ENCODE results near the gene IGF2R. TPM values are rescaled to one million over a fixed set of nuclear protein-coding genes. Genes with fewer than 3 reads are reported as not detected.
A peak's percentile ranks its signal among the peaks of the same experiment; 100 is the strongest.

IGF2R gene
- total RNA-seq, 1 donor from 2014 or later, result 247 TPM

- Mint-ChIP-seq H3K4me3 (ENCODE audit: unreplicated experiment) (no peak overlapping the region), H3K36me3 (ENCODE audit: low read depth) (no peaks in the 10 kb centered on the region), H3K4me1 (ENCODE audit: low read depth) (peaks cover 9% of the 10 kb centered on the region), H3K9me3 (ENCODE audit: low read depth) (no peaks in the 10 kb centered on the region), H3K27me3 (ENCODE audit: low read depth) (peaks cover 4% of the 10 kb centered on the region), H3K27ac (ENCODE audit: unreplicated experiment) (peak overlapping the region; percentile 60)
- no peak for TF ChIP-seq CTCF (IDR thresholded peaks at IDR 0.05)
- DNase-seq (ENCODE audit: low spot score), result no peak
These were observed 8.9 kb upstream of the IGF2R start for GRCh38 chr6:159959976-159960384.

GRCh38 chr6:159960485-159960884 lies 8.4 kb upstream of the IGF2R start:
- no peak overlapping the region for H3K27ac Mint-ChIP-seq (ENCODE audit: unreplicated experiment)
- no peak overlapping the region for H3K4me3 Mint-ChIP-seq (ENCODE audit: unreplicated experiment)
- H3K36me3 Mint-ChIP-seq (ENCODE audit: low read depth), result no peaks in the 10 kb centered on the region
- no peak for TF ChIP-seq CTCF (IDR thresholded peaks at IDR 0.05)
- peaks cover 9% of the 10 kb centered on the region for H3K4me1 Mint-ChIP-seq (ENCODE audit: low read depth)
- DNase-seq (ENCODE audit: low spot score), result no peak
- H3K9me3 Mint-ChIP-seq (ENCODE audit: low read depth), result no peaks in the 10 kb centered on the region
- peaks cover 4% of the 10 kb centered on the region for H3K27me3 Mint-ChIP-seq (ENCODE audit: low read depth)

DNA sequence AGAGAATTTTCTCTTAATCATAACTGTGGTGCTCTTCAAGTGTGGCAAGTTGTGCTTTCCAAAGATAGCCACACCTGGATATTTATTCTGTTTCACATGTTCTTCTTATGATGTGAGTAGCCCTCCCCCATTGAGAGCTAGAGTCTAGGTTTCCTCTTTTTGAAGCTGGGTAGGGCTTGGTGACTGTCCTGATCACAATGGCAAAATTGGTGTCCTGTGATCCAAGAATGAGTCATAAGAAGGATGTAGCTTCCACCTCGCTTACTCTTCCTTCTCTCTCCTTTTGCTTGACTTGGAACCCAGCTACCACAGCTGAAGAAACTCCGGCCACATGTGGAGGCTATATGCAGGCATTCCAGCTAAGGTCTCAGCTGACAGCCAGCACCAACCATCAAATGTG lies 7.4 kb upstream of the IGF2R start:
- Mint-ChIP-seq H3K27me3 (ENCODE audit: low read depth) (peaks cover 4% of the 10 kb centered on the region), H3K4me1 (ENCODE audit: low read depth) (peaks cover 9% of the 10 kb centered on the region), H3K9me3 (ENCODE audit: low read depth) (no peaks in the 10 kb centered on the region), H3K4me3 (ENCODE audit: unreplicated experiment) (no peak overlapping the region), H3K36me3 (ENCODE audit: low read depth) (no peaks in the 10 kb centered on the region), H3K27ac (ENCODE audit: unreplicated experiment) (no peak overlapping the region)
- TF ChIP-seq CTCF (IDR thresholded peaks at IDR 0.05), result no peak
- no peak for DNase-seq (ENCODE audit: low spot score)

GRCh38 chr6:159963111-159963510 lies 5.8 kb upstream of the IGF2R start:
- Mint-ChIP-seq H3K9me3 (ENCODE audit: low read depth) (no peaks in the 10 kb centered on the region), H3K27ac (ENCODE audit: unreplicated experiment) (no peak overlapping the region), H3K27me3 (ENCODE audit: low read depth) (peaks cover 4% of the 10 kb centered on the region), H3K4me3 (ENCODE audit: unreplicated experiment) (no peak overlapping the region), H3K36me3 (ENCODE audit: low read depth) (no peaks in the 10 kb centered on the region), H3K4me1 (ENCODE audit: low read depth) (peaks cover 10% of the 10 kb centered on the region)
- TF ChIP-seq CTCF (IDR thresholded peaks at IDR 0.05), result no peak
- no peak for DNase-seq (ENCODE audit: low spot score)

DNA sequence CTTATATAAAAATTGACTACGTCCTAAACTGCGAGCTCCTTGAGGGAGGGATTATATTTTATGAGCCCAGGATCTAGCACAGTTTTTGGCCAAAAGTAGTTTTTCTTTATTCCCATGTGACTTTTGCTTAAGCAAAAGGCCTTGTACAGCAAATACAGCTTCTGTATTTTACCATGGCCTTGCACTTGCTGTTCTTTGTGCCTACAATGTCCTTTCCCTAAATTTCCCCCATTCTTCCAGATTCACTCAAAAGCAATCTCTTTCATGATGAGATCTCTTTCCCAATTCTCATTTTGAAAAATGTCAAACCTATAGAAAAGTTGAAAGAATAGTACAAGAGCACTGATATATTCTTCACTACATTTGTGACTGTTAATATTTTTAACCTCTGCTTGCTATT lies 4.8 kb upstream of the IGF2R start:
- peaks cover 4% of the 10 kb centered on the region for H3K27me3 Mint-ChIP-seq (ENCODE audit: low read depth)
- no peaks in the 10 kb centered on the region for H3K36me3 Mint-ChIP-seq (ENCODE audit: low read depth)
- no peak overlapping the region for H3K4me3 Mint-ChIP-seq (ENCODE audit: unreplicated experiment)
- H3K27ac Mint-ChIP-seq (ENCODE audit: unreplicated experiment), result no peak overlapping the region
- TF ChIP-seq CTCF (IDR thresholded peaks at IDR 0.05), result no peak
- H3K4me1 Mint-ChIP-seq (ENCODE audit: low read depth), result peaks cover 14% of the 10 kb centered on the region
- H3K9me3 Mint-ChIP-seq (ENCODE audit: low read depth), result no peaks in the 10 kb centered on the region
- DNase-seq (ENCODE audit: low spot score), result no peak

Measured in chondrocyte (in vitro differentiated cells).